ENCODE results near the gene AMER3.

The AMER3 gene

GRCh38 chr2:130797493-130798435 is 42.4 kb downstream of the AMER3 start:
- peak; percentile 99 for TF ChIP-seq CTCF (IDR thresholded peaks at IDR 0.05; ENCODE audit: borderline replicate concordance, insufficient read depth, low read depth, low read length)

GRCh38 chr2:130798472-130799218 is 43.3 kb downstream of the AMER3 start:
- peak overlapping the region; percentile 65 for H3K4me3 ChIP-seq (ENCODE audit: low read depth, low read length)
- no peak for TF ChIP-seq CTCF (IDR thresholded peaks at IDR 0.05; ENCODE audit: borderline replicate concordance, insufficient read depth, low read depth, low read length)

More at GRCh38 chr2:130797493-130798435, 42.4 kb downstream of the AMER3 start:
- H3K4me3 ChIP-seq (ENCODE audit: low read depth, low read length) = peak overlapping the region; percentile 65

DNA sequence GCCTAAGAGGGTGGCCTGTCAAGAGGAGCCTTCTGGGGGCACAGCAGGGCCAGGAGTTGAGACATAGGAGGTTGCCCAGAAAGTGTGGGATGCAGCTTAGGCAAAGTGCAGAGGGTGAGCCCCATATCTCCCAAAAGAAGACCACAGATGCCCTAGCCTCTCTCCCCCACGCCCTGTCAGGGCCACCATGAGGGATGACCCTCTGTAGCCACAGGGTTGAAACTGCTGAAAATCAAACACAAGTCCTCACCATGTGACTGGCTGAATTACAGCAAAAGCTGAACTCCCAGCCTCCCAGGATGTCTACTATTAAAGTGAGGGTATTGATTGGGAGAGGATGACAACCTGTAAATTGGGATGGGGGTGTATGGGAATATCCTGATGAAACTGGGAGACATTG is 44.0 kb downstream of the AMER3 start:
- no peak for TF ChIP-seq CTCF (IDR thresholded peaks at IDR 0.05; ENCODE audit: borderline replicate concordance, insufficient read depth, low read depth, low read length)
- no peak overlapping the region for H3K4me3 ChIP-seq (ENCODE audit: low read depth, low read length)

DNA sequence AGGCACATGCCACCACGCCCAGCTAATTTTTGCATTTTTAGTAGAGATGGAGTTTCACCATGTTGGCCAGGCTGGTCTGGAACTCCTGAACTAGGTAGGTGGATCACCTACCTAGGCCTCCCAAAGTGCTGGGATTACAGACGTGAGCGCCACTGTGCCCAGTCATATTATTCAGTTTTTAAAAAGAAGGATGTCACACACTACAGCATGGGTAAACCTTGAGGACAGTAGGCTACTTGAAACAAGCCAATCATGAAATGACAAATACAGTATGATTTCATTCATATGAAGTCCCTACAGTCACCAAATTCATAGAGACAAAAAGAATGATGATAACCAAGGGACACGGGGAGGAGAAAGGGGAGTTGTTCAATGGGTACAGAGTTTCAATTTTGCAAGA is 50.3 kb downstream of the AMER3 start:
- no peak for TF ChIP-seq CTCF (IDR thresholded peaks at IDR 0.05; ENCODE audit: borderline replicate concordance, insufficient read depth, low read depth, low read length)
- H3K4me3 ChIP-seq (ENCODE audit: low read depth, low read length) = no peak overlapping the region

DNA sequence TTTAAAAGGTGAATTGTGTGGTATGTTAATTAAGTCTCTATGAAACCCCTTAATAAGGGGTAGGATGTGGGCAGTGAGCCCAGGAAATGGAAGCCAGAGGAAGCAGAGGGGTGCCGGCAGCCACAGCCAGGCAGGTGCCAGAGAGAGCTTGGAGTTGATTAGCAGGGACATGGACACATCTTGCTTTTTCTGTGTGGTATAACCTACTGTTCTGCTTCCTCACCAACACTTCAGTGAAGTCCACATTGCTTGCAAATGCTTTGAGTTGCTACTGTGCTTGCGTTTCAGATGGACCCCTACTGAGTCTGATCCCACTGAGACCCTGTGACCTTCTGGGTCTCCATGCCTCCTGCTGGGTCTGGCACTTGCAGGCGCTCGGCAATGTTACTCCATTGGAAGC is 51.0 kb downstream of the AMER3 start:
- H3K4me3 ChIP-seq (ENCODE audit: low read depth, low read length) = no peak overlapping the region
- no peak for TF ChIP-seq CTCF (IDR thresholded peaks at IDR 0.05; ENCODE audit: borderline replicate concordance, insufficient read depth, low read depth, low read length)

- H3K4me3 ChIP-seq (ENCODE audit: low read depth, low read length) = no peak overlapping the region
- TF ChIP-seq CTCF (IDR thresholded peaks at IDR 0.05; ENCODE audit: borderline replicate concordance, insufficient read depth, low read depth, low read length) = no peak
Observed at GRCh38 chr2:130807659-130808385, 52.5 kb downstream of the AMER3 start.

All from GM12875 (cell line).